ENCODE measurements around the gene HIBCH. TPM values are rescaled to one million over a fixed set of nuclear protein-coding genes. Genes with fewer than 3 reads are reported as not detected.
"Not testable (repeated sequence)": the region's sequence is repeated elsewhere in the genome, so short reads cannot be mapped to it uniquely, and the experiment has no call there.

Gene HIBCH
- total and polyA plus RNA-seq, 5 donors = 25.2 to 48.5 (median 36.8) TPM

GRCh38 chr2:190170673-190171072 is 149.0 kb downstream of the HIBCH start:
- intact Hi-C loops (cut with DNase I) = no loop called here
- ATAC-seq = no peak
- no peaks in the 10 kb centered on the region for H3K27me3 ChIP-seq (ENCODE audit: control insufficient read depth, insufficient read depth)
- 47% methylated on average over 2 of the region's 2 CpGs for WGBS
- no peak overlapping the region for H3K27ac ChIP-seq (ENCODE audit: low read length)
- no peaks in the 10 kb centered on the region for H3K4me1 ChIP-seq (ENCODE audit: control insufficient read depth, insufficient read depth, low read length)
- no peak for DNase-seq
- no peak overlapping the region for H3K4me3 ChIP-seq (ENCODE audit: low read length)
- no peaks in the 10 kb centered on the region for H3K9me3 ChIP-seq (ENCODE audit: control insufficient read depth, low read length)

GRCh38 chr2:190169221-190170072 is 150.2 kb downstream of the HIBCH start:
- WGBS = 52% methylated on average over 5 of the region's 5 CpGs
- H3K27ac ChIP-seq (ENCODE audit: low read length) = no peak overlapping the region
- H3K4me3 ChIP-seq (ENCODE audit: low read length) = no peak overlapping the region
- DNase-seq (no peak), ATAC-seq (no peak)
- no peaks in the 10 kb centered on the region for H3K9me3 ChIP-seq (ENCODE audit: control insufficient read depth, low read length)
- intact Hi-C loops (cut with DNase I) = no loop called here
- H3K4me1 ChIP-seq (ENCODE audit: control insufficient read depth, insufficient read depth, low read length) = no peaks in the 10 kb centered on the region
- H3K27me3 ChIP-seq (ENCODE audit: control insufficient read depth, insufficient read depth) = no peaks in the 10 kb centered on the region

- no peak for ATAC-seq
- WGBS = 96% methylated on average over 5 of the region's 5 CpGs
- DNase-seq = no peak
- H3K27me3 ChIP-seq (ENCODE audit: control insufficient read depth, insufficient read depth) = no peaks in the 10 kb centered on the region
- no peaks in the 10 kb centered on the region for H3K4me1 ChIP-seq (ENCODE audit: control insufficient read depth, insufficient read depth, low read length)
- intact Hi-C loops (cut with DNase I) = no loop called here
- no peak overlapping the region for H3K4me3 ChIP-seq (ENCODE audit: low read length)
- no peaks in the 10 kb centered on the region for H3K9me3 ChIP-seq (ENCODE audit: control insufficient read depth, low read length)
- H3K27ac ChIP-seq (ENCODE audit: low read length) = no peak overlapping the region
These were observed 151.9 kb downstream of the HIBCH start for GRCh38 chr2:190167702-190168101.

GRCh38 chr2:190165491-190165890 is 154.1 kb downstream of the HIBCH start:
- Histone ChIP-seq H3K9me3 (ENCODE audit: control insufficient read depth, low read length) (no peaks in the 10 kb centered on the region), H3K4me1 (ENCODE audit: control insufficient read depth, insufficient read depth, low read length) (no peaks in the 10 kb centered on the region), H3K27ac (ENCODE audit: low read length) (no peak overlapping the region), H3K27me3 (ENCODE audit: control insufficient read depth, insufficient read depth) (no peaks in the 10 kb centered on the region), H3K4me3 (ENCODE audit: low read length) (no peak overlapping the region)
- ATAC-seq (no peak), DNase-seq (no peak)
- intact Hi-C loops (cut with DNase I) = no loop called here
- 94% methylated on average over 1 of the region's 1 CpG for WGBS

- intact Hi-C loops (cut with DNase I) = no loop called here
- DNase-seq = no peak
- Histone ChIP-seq H3K27me3 (ENCODE audit: control insufficient read depth, insufficient read depth) (no peaks in the 10 kb centered on the region), H3K4me1 (ENCODE audit: control insufficient read depth, insufficient read depth, low read length) (peaks cover 4% of the 10 kb centered on the region), H3K27ac (ENCODE audit: low read length) (no peak overlapping the region), H3K4me3 (ENCODE audit: low read length) (no peak overlapping the region), H3K9me3 (ENCODE audit: control insufficient read depth, low read length) (no peaks in the 10 kb centered on the region)
- WGBS = 98% methylated on average over 11 of the region's 11 CpGs
- no peak for ATAC-seq
These were observed 156.8 kb downstream of the HIBCH start for GRCh38 chr2:190162851-190163250.

- Histone ChIP-seq H3K27me3 (ENCODE audit: control insufficient read depth, insufficient read depth) (no peaks in the 10 kb centered on the region), H3K4me1 (ENCODE audit: control insufficient read depth, insufficient read depth, low read length) (peaks cover 4% of the 10 kb centered on the region), H3K4me3 (ENCODE audit: low read length) (no peak overlapping the region), H3K9me3 (ENCODE audit: control insufficient read depth, low read length) (no peaks in the 10 kb centered on the region), H3K27ac (ENCODE audit: low read length) (no peak overlapping the region)
- intact Hi-C loops (cut with DNase I) = no loop called here
- ATAC-seq (peak; percentile 98 to 99), DNase-seq (peak in 2 of 3 donors; percentile 15 to 36)
- WGBS = 43% methylated on average over 3 of the region's 3 CpGs
These were observed 160.2 kb downstream of the HIBCH start for GRCh38 chr2:190159453-190159852.

- H3K4me1 ChIP-seq (ENCODE audit: control insufficient read depth, insufficient read depth, low read length) = peaks cover 4% of the 10 kb centered on the region
- peak overlapping the region; percentile 76 for H3K27ac ChIP-seq (ENCODE audit: low read length)
- H3K9me3 ChIP-seq (ENCODE audit: control insufficient read depth, low read length) = no peaks in the 10 kb centered on the region
- H3K27me3 ChIP-seq (ENCODE audit: control insufficient read depth, insufficient read depth) = no peaks in the 10 kb centered on the region
- no peak for DNase-seq
- intact Hi-C loops (cut with DNase I) = no loop called here
- 75% methylated on average over 3 of the region's 3 CpGs for WGBS
- ATAC-seq = peak; percentile 35 to 57
- no peak overlapping the region for H3K4me3 ChIP-seq (ENCODE audit: low read length)
These were observed 160.7 kb downstream of the HIBCH start for GRCh38 chr2:190158798-190159434.

GRCh38 chr2:190157613-190158528 is 161.8 kb downstream of the HIBCH start:
- H3K4me1 ChIP-seq (ENCODE audit: control insufficient read depth, insufficient read depth, low read length); DNase-seq; H3K27ac ChIP-seq (ENCODE audit: low read length); H3K4me3 ChIP-seq (ENCODE audit: low read length); H3K9me3 ChIP-seq (ENCODE audit: control insufficient read depth, low read length); intact Hi-C loops (cut with DNase I); H3K27me3 ChIP-seq (ENCODE audit: control insufficient read depth, insufficient read depth); ATAC-seq: not testable (repeated sequence)
- WGBS = 81% methylated on average over 10 of the region's 10 CpGs

GRCh38 chr2:190156530-190157212 is 163.0 kb downstream of the HIBCH start:
- DNase-seq (no peak), ATAC-seq (no peak)
- intact Hi-C loops (cut with DNase I) = no loop called here
- Histone ChIP-seq H3K27me3 (ENCODE audit: control insufficient read depth, insufficient read depth) (no peaks in the 10 kb centered on the region), H3K9me3 (ENCODE audit: control insufficient read depth, low read length) (no peaks in the 10 kb centered on the region), H3K4me1 (ENCODE audit: control insufficient read depth, insufficient read depth, low read length) (peaks cover 4% of the 10 kb centered on the region), H3K27ac (ENCODE audit: low read length) (no peak overlapping the region), H3K4me3 (ENCODE audit: low read length) (no peak overlapping the region)
- 92% methylated on average over 4 of the region's 4 CpGs for WGBS

Measured in right cardiac atrium (tissue), 5 donors.